ENCODE results near the gene TKT. TPM values are rescaled to one million over a fixed set of nuclear protein-coding genes. Genes with fewer than 3 reads are reported as not detected.
A peak's percentile ranks its signal among the peaks of the same experiment; 100 is the strongest.

TKT gene
- total and polyA plus RNA-seq, 2 of the 13 experiments (the other 11 are each of a cell fraction or from before 2014, with no cell fraction given) = 150 to 238 TPM

DNA sequence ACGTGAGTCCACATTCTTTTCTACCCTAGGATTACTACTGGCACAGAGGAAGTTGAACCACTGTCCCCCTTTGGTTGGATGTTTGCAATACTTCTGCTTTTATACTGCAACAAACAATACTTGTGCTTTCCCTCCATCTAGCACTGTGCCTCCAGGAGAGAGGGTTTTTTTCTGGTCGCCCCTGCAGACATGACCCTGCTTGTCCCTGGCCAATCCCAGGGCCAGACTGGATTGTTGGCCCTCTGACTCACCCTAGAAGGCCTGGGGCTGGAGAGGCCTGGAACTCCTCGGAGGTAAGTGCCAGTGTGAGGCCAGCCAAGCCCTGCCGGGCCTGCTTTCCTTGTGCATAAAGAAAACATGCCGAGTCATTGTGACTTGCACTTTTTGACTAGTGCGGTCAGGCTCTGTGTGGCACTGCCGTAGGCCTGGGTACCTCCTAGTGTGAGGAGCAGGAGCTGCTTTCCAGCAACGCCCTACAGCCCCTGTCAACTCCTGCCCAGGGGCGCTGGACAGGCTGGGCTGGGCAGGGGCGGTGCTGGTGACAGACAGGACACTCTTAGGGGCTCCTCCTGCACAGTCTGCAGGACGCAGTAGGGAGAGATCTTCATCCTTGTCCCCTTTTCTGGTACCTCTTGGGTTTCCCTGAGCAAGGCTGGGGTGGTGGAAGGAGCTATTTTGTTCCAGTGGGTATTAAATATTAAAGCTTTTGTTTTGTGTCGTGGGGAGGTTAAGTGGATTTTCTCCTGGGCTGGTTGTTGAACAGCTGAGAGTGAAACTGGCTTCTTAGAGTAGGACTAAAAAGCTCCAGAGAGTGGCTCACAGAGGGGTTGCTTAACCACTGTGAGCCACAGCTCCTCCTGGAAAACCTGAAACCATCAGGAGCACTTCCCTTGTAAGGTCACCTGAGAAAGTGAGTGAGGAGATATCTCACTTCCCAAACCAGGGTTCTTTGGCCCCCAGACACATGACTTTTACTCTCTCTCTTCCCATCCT, 14.4 kb upstream of the TKT start:
- in situ Hi-C loops (cut with HindIII; ENCODE audit: extremely low pct_ligation_motif_present, low pct_unique_long_range_greater_than_20kb) (no loop called here), intact Hi-C loops (cut with micrococcal nuclease; ENCODE audit: unreplicated experiment) (no loop called here)
- ATAC-seq (peak; percentile 94), FAIRE-seq (peak; percentile 90), DNase-seq (ENCODE audit: low spot score) (peak; percentile 97)
- H3K4me2 ChIP-seq (ENCODE audit: low read depth, low read length) = peak overlapping the region; percentile 72
- CTCF ChIA-PET (ENCODE audit: low intra/inter-chr PET ratio, low total read pairs) = interaction anchor here (1.0 kb wide), 1 partner anchor 61 kb away, joined by 3 read pairs; no protein-coding TSS in a partner anchor
- TSS peak; percentile 82 for BruUV-seq (replicated peaks)
- H3K9me3 ChIP-seq (ENCODE audit: low read length) = no peaks in the 10 kb centered on the region
- H3K27ac ChIP-seq (ENCODE audit: extremely low read length, insufficient read depth, low read length) = peak overlapping the region; percentile 73
- H3K36me3 ChIP-seq (replicated peaks in 1 of 2; ENCODE audit: control insufficient read depth in 1 of 2, insufficient read depth in 2 of 2, low read length in 2 of 2) = no peaks in the 10 kb centered on the region
- WGBS (ENCODE audit: low lambda C conversion rate) = 6% methylated on average over 5 of the region's 12 CpGs
- H3K9ac ChIP-seq (ENCODE audit: insufficient read depth, low read depth, low read length) = peak overlapping the region; percentile 62
- no peak overlapping the region for H2AFZ ChIP-seq (ENCODE audit: low read length)
- H3K4me3 ChIP-seq (replicated peaks in 1 of 3; ENCODE audit: insufficient read depth in 1 of 3, low read depth in 2 of 3, low read length in 3 of 3) = peak overlapping the region; percentile 9 to 59 (median 33); a peak in 5 of 6 replicates
- H4K20me1 ChIP-seq (ENCODE audit: insufficient read depth, low read length) = no peaks in the 10 kb centered on the region
- H3K79me2 ChIP-seq (ENCODE audit: insufficient read depth, low read length) = no peaks in the 10 kb centered on the region
- no peaks in the 10 kb centered on the region for H3K27me3 ChIP-seq (ENCODE audit: control insufficient read depth in 1 of 2, insufficient read depth in 2 of 2, low read length in 2 of 2)
- POLR2A ChIA-PET = interaction anchor here (0.7 to 1.9 kb wide), 8 partner anchors 8 to 209 kb away, joined by 3 to 11 read pairs (median 4); partner anchors contain the start of genes PRKCD and TKT
- H3K4me1 ChIP-seq (ENCODE audit: insufficient read depth, low read length) = peaks cover 49% of the 10 kb centered on the region
- peak; percentile 65; the same call in 1 of the 2 replicates for TF ChIP-seq CBFB (CRISPR knock-in tag; IDR thresholded peaks at IDR 0.05)
- TF ChIP-seq PHF21A (CRISPR knock-in tag; IDR thresholded peaks at IDR 0.05) = peak; percentile 80
- TF ChIP-seq, protein P1, sequence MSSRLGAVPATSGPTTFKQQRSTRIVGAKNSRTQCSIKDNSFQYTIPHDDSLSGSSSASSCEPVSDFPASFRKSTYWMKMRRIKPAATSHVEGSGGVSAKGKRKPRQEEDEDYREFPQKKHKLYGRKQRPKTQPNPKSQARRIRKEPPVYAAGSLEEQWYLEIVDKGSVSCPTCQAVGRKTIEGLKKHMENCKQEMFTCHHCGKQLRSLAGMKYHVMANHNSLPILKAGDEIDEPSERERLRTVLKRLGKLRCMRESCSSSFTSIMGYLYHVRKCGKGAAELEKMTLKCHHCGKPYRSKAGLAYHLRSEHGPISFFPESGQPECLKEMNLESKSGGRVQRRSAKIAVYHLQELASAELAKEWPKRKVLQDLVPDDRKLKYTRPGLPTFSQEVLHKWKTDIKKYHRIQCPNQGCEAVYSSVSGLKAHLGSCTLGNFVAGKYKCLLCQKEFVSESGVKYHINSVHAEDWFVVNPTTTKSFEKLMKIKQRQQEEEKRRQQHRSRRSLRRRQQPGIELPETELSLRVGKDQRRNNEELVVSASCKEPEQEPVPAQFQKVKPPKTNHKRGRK (CRISPR knock-in tag; IDR thresholded peaks at IDR 0.05) = no peak
- no peak for TF ChIP-seq ATRX (CRISPR knock-in tag; IDR thresholded peaks at IDR 0.05; ENCODE audit: borderline replicate concordance)
- TF ChIP-seq, protein P2, sequence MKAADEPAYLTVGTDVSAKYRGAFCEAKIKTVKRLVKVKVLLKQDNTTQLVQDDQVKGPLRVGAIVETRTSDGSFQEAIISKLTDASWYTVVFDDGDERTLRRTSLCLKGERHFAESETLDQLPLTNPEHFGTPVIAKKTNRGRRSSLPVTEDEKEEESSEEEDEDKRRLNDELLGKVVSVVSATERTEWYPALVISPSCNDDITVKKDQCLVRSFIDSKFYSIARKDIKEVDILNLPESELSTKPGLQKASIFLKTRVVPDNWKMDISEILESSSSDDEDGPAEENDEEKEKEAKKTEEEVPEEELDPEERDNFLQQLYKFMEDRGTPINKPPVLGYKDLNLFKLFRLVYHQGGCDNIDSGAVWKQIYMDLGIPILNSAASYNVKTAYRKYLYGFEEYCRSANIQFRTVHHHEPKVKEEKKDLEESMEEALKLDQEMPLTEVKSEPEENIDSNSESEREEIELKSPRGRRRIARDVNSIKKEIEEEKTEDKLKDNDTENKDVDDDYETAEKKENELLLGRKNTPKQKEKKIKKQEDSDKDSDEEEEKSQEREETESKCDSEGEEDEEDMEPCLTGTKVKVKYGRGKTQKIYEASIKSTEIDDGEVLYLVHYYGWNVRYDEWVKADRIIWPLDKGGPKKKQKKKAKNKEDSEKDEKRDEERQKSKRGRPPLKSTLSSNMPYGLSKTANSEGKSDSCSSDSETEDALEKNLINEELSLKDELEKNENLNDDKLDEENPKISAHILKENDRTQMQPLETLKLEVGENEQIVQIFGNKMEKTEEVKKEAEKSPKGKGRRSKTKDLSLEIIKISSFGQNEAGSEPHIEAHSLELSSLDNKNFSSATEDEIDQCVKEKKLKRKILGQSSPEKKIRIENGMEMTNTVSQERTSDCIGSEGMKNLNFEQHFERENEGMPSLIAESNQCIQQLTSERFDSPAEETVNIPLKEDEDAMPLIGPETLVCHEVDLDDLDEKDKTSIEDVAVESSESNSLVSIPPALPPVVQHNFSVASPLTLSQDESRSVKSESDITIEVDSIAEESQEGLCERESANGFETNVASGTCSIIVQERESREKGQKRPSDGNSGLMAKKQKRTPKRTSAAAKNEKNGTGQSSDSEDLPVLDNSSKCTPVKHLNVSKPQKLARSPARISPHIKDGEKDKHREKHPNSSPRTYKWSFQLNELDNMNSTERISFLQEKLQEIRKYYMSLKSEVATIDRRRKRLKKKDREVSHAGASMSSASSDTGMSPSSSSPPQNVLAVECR (CRISPR knock-in tag; IDR thresholded peaks at IDR 0.05; ENCODE audit: borderline replicate concordance) = peak; percentile 77
- TF ChIP-seq, protein P3, sequence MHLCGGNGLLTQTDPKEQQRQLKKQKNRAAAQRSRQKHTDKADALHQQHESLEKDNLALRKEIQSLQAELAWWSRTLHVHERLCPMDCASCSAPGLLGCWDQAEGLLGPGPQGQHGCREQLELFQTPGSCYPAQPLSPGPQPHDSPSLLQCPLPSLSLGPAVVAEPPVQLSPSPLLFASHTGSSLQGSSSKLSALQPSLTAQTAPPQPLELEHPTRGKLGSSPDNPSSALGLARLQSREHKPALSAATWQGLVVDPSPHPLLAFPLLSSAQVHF (CRISPR knock-in tag; IDR thresholded peaks at IDR 0.05) = no peak
- no peak for TF ChIP-seq ZFP36 (IDR thresholded peaks at IDR 0.05; ENCODE audit: borderline replicate concordance, low read depth, low read length, partially characterized antibody)
- no peak for TF ChIP-seq IKZF1 (IDR thresholded peaks at IDR 0.05)
- TF ChIP-seq NR1H2 (CRISPR knock-in tag; IDR thresholded peaks at IDR 0.05; ENCODE audit: borderline replicate concordance, low read depth) = no peak
- no peak for TF ChIP-seq MLLT10 (CRISPR knock-in tag; IDR thresholded peaks at IDR 0.05)
- TF ChIP-seq SALL2 (CRISPR knock-in tag; IDR thresholded peaks at IDR 0.05) = no peak
- TF ChIP-seq, protein P4, sequence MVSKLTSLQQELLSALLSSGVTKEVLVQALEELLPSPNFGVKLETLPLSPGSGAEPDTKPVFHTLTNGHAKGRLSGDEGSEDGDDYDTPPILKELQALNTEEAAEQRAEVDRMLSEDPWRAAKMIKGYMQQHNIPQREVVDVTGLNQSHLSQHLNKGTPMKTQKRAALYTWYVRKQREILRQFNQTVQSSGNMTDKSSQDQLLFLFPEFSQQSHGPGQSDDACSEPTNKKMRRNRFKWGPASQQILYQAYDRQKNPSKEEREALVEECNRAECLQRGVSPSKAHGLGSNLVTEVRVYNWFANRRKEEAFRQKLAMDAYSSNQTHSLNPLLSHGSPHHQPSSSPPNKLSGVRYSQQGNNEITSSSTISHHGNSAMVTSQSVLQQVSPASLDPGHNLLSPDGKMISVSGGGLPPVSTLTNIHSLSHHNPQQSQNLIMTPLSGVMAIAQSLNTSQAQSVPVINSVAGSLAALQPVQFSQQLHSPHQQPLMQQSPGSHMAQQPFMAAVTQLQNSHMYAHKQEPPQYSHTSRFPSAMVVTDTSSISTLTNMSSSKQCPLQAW (CRISPR knock-in tag; IDR thresholded peaks at IDR 0.05) = no peak
- TF ChIP-seq CBX5 (CRISPR knock-in tag; IDR thresholded peaks at IDR 0.05; ENCODE audit: borderline replicate concordance) = peak; percentile 79; the same call in 1 of the 2 replicates
- no peak for TF ChIP-seq NAIF1 (CRISPR knock-in tag; IDR thresholded peaks at IDR 0.05; ENCODE audit: borderline replicate concordance)
